Measurements from ENCODE around the gene SLC44A5. TPM values are rescaled to one million over a fixed set of nuclear protein-coding genes. Genes with fewer than 3 reads are reported as not detected.

Gene SLC44A5
- total RNA-seq, 4 donors from 2014 or later: 0.19 to 12.8 (median 2.6) TPM

GRCh38 chr1:75539230-75540116 is 71.4 kb downstream of the SLC44A5 start:
- Histone ChIP-seq H3K9me3 (no peaks in the 10 kb centered on the region), H3K27me3 (no peaks in the 10 kb centered on the region), H3K36me3 (no peaks in the 10 kb centered on the region), H3K4me1 (no peaks in the 10 kb centered on the region), H3K27ac (no peak overlapping the region), H3K4me3 (no peak overlapping the region)
- no peak for DNase-seq
- intact Hi-C loops (cut with DNase I): no loop called here
- WGBS, 2 donors: 34 to 39% methylated on average over 6 of the region's 6 CpGs
- TF ChIP-seq POLR2A (IDR thresholded peaks at IDR 0.05) (no peak), CTCF (IDR thresholded peaks at IDR 0.05) (no peak)

- no peak for TF ChIP-seq CTCF (IDR thresholded peaks at IDR 0.05)
- no peak for TF ChIP-seq POLR2A (IDR thresholded peaks at IDR 0.05)
- WGBS, 2 donors: 37 to 53% methylated on average over 2 of the region's 2 CpGs
- no peaks in the 10 kb centered on the region for H3K9me3 ChIP-seq
These were observed 77.8 kb downstream of the SLC44A5 start for GRCh38 chr1:75533085-75533484.

GRCh38 chr1:75531570-75531969 is 79.3 kb downstream of the SLC44A5 start:
- Histone ChIP-seq H3K27ac (no peak overlapping the region), H3K27me3 (no peaks in the 10 kb centered on the region), H3K4me1 (no peaks in the 10 kb centered on the region), H3K36me3 (no peaks in the 10 kb centered on the region), H3K4me3 (no peak overlapping the region), H3K9me3 (no peaks in the 10 kb centered on the region)
- no peak for TF ChIP-seq CTCF (IDR thresholded peaks at IDR 0.05)
- no peak for TF ChIP-seq POLR2A (IDR thresholded peaks at IDR 0.05)
- intact Hi-C loops (cut with DNase I): no loop called here
- 39 to 55% methylated on average over 2 of the region's 2 CpGs for WGBS, 2 donors
- no peak for DNase-seq

More at GRCh38 chr1:75533085-75533484, 77.8 kb downstream of the SLC44A5 start:
- Histone ChIP-seq H3K4me3 (no peak overlapping the region), H3K27me3 (no peaks in the 10 kb centered on the region), H3K4me1 (no peaks in the 10 kb centered on the region), H3K36me3 (no peaks in the 10 kb centered on the region), H3K27ac (no peak overlapping the region)
- DNase-seq: no peak
- intact Hi-C loops (cut with DNase I): no loop called here

- intact Hi-C loops (cut with DNase I): no loop called here
- Histone ChIP-seq H3K27me3 (no peaks in the 10 kb centered on the region), H3K36me3 (no peaks in the 10 kb centered on the region), H3K4me3 (no peak overlapping the region), H3K9me3 (no peaks in the 10 kb centered on the region), H3K27ac (no peak overlapping the region), H3K4me1 (no peaks in the 10 kb centered on the region)
- DNase-seq: no peak
- TF ChIP-seq CTCF (IDR thresholded peaks at IDR 0.05) (no peak), POLR2A (IDR thresholded peaks at IDR 0.05) (no peak)
These were observed 81.4 kb downstream of the SLC44A5 start for GRCh38 chr1:75529488-75529887.

- H3K27me3 ChIP-seq: no peaks in the 10 kb centered on the region
- H3K4me3 ChIP-seq: no peak overlapping the region
- intact Hi-C loops (cut with DNase I): no loop called here
- H3K9me3 ChIP-seq: no peaks in the 10 kb centered on the region
- no peak for TF ChIP-seq POLR2A (IDR thresholded peaks at IDR 0.05)
- no peak for TF ChIP-seq CTCF (IDR thresholded peaks at IDR 0.05)
- H3K36me3 ChIP-seq: no peaks in the 10 kb centered on the region
- H3K4me1 ChIP-seq: no peaks in the 10 kb centered on the region
- H3K27ac ChIP-seq: no peak overlapping the region
- DNase-seq: no peak
These were observed 82.9 kb downstream of the SLC44A5 start for GRCh38 chr1:75528001-75528400.
